SU-DHL-6 (cell line): ENCODE measurements around the gene SLC6A17.

Experiments used
- H2AFZ ChIP-seq: fragments of 200-600 bp; sonication (generic); 2 replicates; pipeline ENCODE4 v1.6.1; 2014; ENCODE audit warnings: low read depth, mild to moderate bottlenecking, moderate library complexity, mixed read lengths, antibody characterized with exemption, low read length; ENCODE audit not compliant: severe bottlenecking
- H3F3A ChIP-seq: fragments of 200-600 bp; shearing (Covaris generic); 2 replicates; pipeline ENCODE4 v1.6.0; 2016; ENCODE audit warnings: antibody characterized with exemption, mild to moderate bottlenecking; ENCODE audit not compliant: insufficient read depth
- H3K27ac ChIP-seq: fragments of 200-600 bp; sonication (generic); 2 replicates; pipeline ENCODE4 v1.5.1; 2016; ENCODE audit warnings: low read depth, mild to moderate bottlenecking, low read length, moderate library complexity, mixed read lengths
- H3K27me3 ChIP-seq: fragments of 200-600 bp; sonication (generic), shearing (Covaris generic); 2 replicates; pipeline ENCODE4 v1.6.0; 2014; ENCODE audit warnings: mild to moderate bottlenecking, low read length
- H3K36me3 ChIP-seq: fragments of 200-600 bp; sonication (generic); 2 replicates; pipeline ENCODE4 v1.6.1; 2014; ENCODE audit warnings: mild to moderate bottlenecking, low read length, mixed read lengths
- H3K4me2 ChIP-seq: fragments of 300-600, 200-600 bp; shearing (Covaris generic), sonication (generic); 2 replicates; pipeline ENCODE4 v1.6.0; 2014; ENCODE audit warnings: low read length, low read depth, mild to moderate bottlenecking; ENCODE audit not compliant: poor library complexity, severe bottlenecking
- H3K4me3 ChIP-seq: fragments of 200-600 bp; sonication (generic); 2 replicates; pipeline ENCODE4 v1.5.1; 2014; ENCODE audit warnings: antibody characterized with exemption, low read length, mild to moderate bottlenecking, mixed read lengths; ENCODE audit not compliant: insufficient read depth, poor library complexity, severe bottlenecking
- H3K79me2 ChIP-seq: fragments of 200-600 bp; sonication (generic); 2 replicates; pipeline ENCODE4 v1.6.1; 2014; ENCODE audit warnings: mild to moderate bottlenecking, low read length, moderate library complexity; ENCODE audit not compliant: insufficient read depth
- H3K9ac ChIP-seq: fragments of 200-600 bp; sonication (generic); 2 replicates; pipeline ENCODE4 v1.7.0; 2014; ENCODE audit warnings: mild to moderate bottlenecking, low read length
- H3K9me2 ChIP-seq: fragments of 200-600 bp; sonication (generic); replicated peaks from 2 replicates; pipeline ENCODE4 v1.6.1; 2014; ENCODE audit warnings: low read length; ENCODE audit not compliant: insufficient read depth
- H3K9me3 ChIP-seq: fragments of 200-600 bp; sonication (generic); 2 replicates; pipeline ENCODE4 v1.6.1; 2014; ENCODE audit warnings: low read length, mixed read lengths; ENCODE audit not compliant: insufficient read depth
- H4K20me1 ChIP-seq: fragments of 200-600 bp; sonication (generic); 2 replicates; pipeline ENCODE4 v1.6.1; 2014; ENCODE audit warnings: low read depth, mild to moderate bottlenecking, antibody characterized with exemption, low read length, moderate library complexity, mixed read lengths
- EZH2phosphoT487 ChIP-seq: fragments of 200-600 bp; sonication (generic), shearing (Covaris generic); conservative IDR thresholded peaks from 2 replicates; pipeline ENCODE4 v1.6.1; 2018; ENCODE audit warnings: mild to moderate bottlenecking, antibody characterized with exemption, low read length, moderate library complexity, mixed read lengths
- TF ChIP-seq, protein P1 (sequence below): fragments of 200-600 bp; sonication (generic); IDR thresholded peaks from one replicate; pipeline ENCODE4 v1.5.1; 2017; ENCODE audit warnings: antibody characterized with exemption, mild to moderate bottlenecking, low read length, moderate library complexity; ENCODE audit not compliant: insufficient read depth, poor library complexity, severe bottlenecking

The SLC6A17 gene

DNA sequence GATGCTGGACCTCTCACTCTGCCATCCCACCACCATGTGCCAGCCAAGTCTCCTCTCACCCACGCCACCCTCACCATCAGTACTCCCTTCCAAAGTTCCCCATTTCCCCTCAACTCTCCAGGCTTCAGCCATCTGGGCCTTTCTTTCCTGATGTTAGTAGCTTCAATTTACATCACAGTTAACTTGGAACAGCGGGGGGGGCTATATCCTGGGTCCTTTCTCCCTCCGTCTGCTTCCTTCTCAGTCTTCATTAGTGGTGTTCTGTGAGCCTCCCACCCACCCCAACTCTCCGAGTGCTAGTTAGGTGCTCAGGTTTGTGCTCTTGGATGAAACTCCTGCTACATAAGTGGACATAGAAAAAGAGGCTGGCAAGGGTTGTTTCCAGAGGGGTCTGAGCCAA, 91.8 kb downstream of the SLC6A17 start:
- no peak overlapping the region for H3K4me2 ChIP-seq
- no peak overlapping the region for H2AFZ ChIP-seq
- H3F3A ChIP-seq, result peaks cover 15% of the 10 kb centered on the region
- no peaks in the 10 kb centered on the region for H3K9me2 ChIP-seq
- H3K27ac ChIP-seq, result peak overlapping the region; percentile 95
- no peak overlapping the region for H3K4me3 ChIP-seq
- H3K9ac ChIP-seq, result no peak overlapping the region; the same call in 1 of the 2 replicates
- H4K20me1 ChIP-seq, result no peaks in the 10 kb centered on the region
- TF ChIP-seq EZH2phosphoT487, result no peak
- TF ChIP-seq, protein P1, sequence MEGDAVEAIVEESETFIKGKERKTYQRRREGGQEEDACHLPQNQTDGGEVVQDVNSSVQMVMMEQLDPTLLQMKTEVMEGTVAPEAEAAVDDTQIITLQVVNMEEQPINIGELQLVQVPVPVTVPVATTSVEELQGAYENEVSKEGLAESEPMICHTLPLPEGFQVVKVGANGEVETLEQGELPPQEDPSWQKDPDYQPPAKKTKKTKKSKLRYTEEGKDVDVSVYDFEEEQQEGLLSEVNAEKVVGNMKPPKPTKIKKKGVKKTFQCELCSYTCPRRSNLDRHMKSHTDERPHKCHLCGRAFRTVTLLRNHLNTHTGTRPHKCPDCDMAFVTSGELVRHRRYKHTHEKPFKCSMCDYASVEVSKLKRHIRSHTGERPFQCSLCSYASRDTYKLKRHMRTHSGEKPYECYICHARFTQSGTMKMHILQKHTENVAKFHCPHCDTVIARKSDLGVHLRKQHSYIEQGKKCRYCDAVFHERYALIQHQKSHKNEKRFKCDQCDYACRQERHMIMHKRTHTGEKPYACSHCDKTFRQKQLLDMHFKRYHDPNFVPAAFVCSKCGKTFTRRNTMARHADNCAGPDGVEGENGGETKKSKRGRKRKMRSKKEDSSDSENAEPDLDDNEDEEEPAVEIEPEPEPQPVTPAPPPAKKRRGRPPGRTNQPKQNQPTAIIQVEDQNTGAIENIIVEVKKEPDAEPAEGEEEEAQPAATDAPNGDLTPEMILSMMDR, result no peak
- no peaks in the 10 kb centered on the region for H3K27me3 ChIP-seq
- H3K9me3 ChIP-seq, result no peaks in the 10 kb centered on the region
- H3K79me2 ChIP-seq, result no peaks in the 10 kb centered on the region
- no peaks in the 10 kb centered on the region for H3K36me3 ChIP-seq

DNA sequence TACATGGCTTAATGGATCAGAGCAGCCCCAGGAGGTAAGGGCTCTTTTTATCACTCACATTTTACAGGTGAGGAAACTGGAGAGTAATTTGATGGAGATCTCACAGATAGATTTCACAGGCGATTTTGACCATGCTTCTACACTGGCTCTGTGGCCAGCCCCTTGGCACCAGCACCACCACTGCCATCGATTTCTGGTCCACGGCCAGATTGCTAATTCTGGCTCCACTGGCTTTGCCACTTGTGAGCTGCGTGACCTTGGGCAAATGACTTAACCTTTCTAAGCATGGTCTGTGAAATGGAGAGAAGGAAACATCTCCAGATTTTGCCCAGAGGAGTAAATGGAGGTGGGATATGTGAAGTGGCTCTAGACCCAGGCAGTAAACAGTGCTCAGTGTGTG, 92.4 kb downstream of the SLC6A17 start:
- H3K9me3 ChIP-seq, result no peaks in the 10 kb centered on the region
- no peak overlapping the region for H2AFZ ChIP-seq
- no peaks in the 10 kb centered on the region for H3K79me2 ChIP-seq
- H3K9me2 ChIP-seq, result no peaks in the 10 kb centered on the region
- H4K20me1 ChIP-seq, result no peaks in the 10 kb centered on the region
- no peak overlapping the region for H3K4me3 ChIP-seq
- H3K27ac ChIP-seq, result peak overlapping the region; percentile 95
- peak overlapping the region; percentile 89 for H3K4me2 ChIP-seq
- TF ChIP-seq, protein P1, result no peak
- no peak for TF ChIP-seq EZH2phosphoT487
- H3F3A ChIP-seq, result peaks cover 15% of the 10 kb centered on the region
- H3K27me3 ChIP-seq, result no peaks in the 10 kb centered on the region
- no peaks in the 10 kb centered on the region for H3K36me3 ChIP-seq
- peak overlapping the region; percentile 66 for H3K9ac ChIP-seq

DNA sequence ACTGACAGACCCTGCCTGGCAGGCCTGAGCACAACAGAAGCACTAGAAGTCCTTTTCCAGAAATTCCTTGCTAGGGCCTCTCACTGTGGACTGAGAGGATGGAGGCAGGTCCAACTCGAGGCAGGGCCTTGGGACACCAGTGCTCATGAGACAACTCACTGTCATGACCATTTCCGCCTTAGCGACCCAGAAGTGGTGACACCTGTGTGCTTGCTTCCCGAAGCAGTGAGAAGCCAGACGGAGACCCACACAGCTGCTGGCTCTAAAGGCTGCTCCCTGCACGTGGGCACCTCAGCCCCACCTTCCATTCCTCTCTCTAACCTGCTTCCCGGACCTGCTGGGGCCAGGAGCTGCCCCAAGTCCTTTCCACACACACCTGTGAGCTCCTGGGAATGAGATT, 92.9 kb downstream of the SLC6A17 start:
- H3K27me3 ChIP-seq, result no peaks in the 10 kb centered on the region
- H4K20me1 ChIP-seq, result no peaks in the 10 kb centered on the region
- H3K9me3 ChIP-seq, result no peaks in the 10 kb centered on the region
- no peaks in the 10 kb centered on the region for H3K36me3 ChIP-seq
- peak overlapping the region; percentile 89 for H3K4me2 ChIP-seq
- no peaks in the 10 kb centered on the region for H3K79me2 ChIP-seq
- no peak overlapping the region for H2AFZ ChIP-seq
- peak overlapping the region; percentile 47 for H3K4me3 ChIP-seq
- H3K9me2 ChIP-seq, result no peaks in the 10 kb centered on the region
- H3K9ac ChIP-seq, result peak overlapping the region; percentile 66
- peaks cover 15% of the 10 kb centered on the region for H3F3A ChIP-seq
- TF ChIP-seq, protein P1, result no peak
- no peak for TF ChIP-seq EZH2phosphoT487
- H3K27ac ChIP-seq, result peak overlapping the region; percentile 95

DNA sequence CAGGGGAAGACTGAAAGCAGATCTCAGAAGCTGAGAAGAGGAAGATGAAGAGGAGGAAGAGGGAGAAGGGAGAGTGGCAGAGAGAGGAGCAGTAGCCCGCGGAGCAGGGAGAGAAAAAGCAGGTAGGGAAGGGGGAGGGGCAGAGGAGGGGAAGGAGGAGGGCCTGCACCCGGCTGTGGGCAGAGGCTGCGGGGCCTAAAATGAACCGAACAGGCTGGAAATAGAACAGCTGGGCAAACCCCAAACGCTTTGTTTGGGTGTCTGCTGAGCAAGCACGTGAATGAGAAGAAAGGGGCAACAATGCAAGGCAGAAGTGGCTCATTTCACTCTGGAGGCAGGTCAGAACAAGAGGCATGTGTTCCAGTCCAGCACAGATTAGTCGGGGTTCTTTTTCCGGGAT, 93.3 kb downstream of the SLC6A17 start:
- TF ChIP-seq EZH2phosphoT487, result no peak
- TF ChIP-seq, protein P1, result no peak

More for the DNA sequence above, 93.3 kb downstream of the SLC6A17 start:
- H3K79me2 ChIP-seq, result no peaks in the 10 kb centered on the region
- H3K36me3 ChIP-seq, result no peaks in the 10 kb centered on the region
- H3K27ac ChIP-seq, result peak overlapping the region; percentile 95
- peak overlapping the region; percentile 47 for H3K4me3 ChIP-seq
- peaks cover 15% of the 10 kb centered on the region for H3F3A ChIP-seq
- H3K9ac ChIP-seq, result peak overlapping the region; percentile 66
- H3K4me2 ChIP-seq, result peak overlapping the region; percentile 89
- H4K20me1 ChIP-seq, result no peaks in the 10 kb centered on the region
- H3K9me2 ChIP-seq, result no peaks in the 10 kb centered on the region
- H3K9me3 ChIP-seq, result no peaks in the 10 kb centered on the region
- H3K27me3 ChIP-seq, result no peaks in the 10 kb centered on the region
- H2AFZ ChIP-seq, result no peak overlapping the region
